T-cell (primary cell): Measurements from ENCODE around the gene PLOD2. TPM values are rescaled to one million over a fixed set of nuclear protein-coding genes. Genes with fewer than 3 reads are reported as not detected.

Experiments used
- ATAC-seq, 4 experiments: fragments of 200-7000 bp in 3 of 4; fragments of 150-1000 bp in 1 of 4; cut with Tn5 transposase; replicated peaks in 1 of 4; 1 replicate in 3 of 4; 2 replicates in 1 of 4; pipeline ENCODE4 v1.10.0; 2021; ENCODE audit warnings: moderate library complexity in 3 of 4, mild to moderate bottlenecking in 2 of 4, moderate number of reproducible peaks in 1 of 4
- CTCF ChIA-PET, 2 donors: fragments of 300-600 bp; sonication (Branson Sonifier 250); formaldehyde crosslinking; loops; one replicate each; lab custom pipeline; 2022; ENCODE audit warnings: antibody characterized with exemption in 2 of 2; lab: Charles Lee
- POLR2A ChIA-PET, 2 donors: fragments of 300-600 bp; sonication (Branson Sonifier 250); formaldehyde crosslinking; loops; one replicate each; lab custom pipeline; 2022; ENCODE audit warnings: antibody characterized with exemption in 2 of 2; lab: Charles Lee
- DNase-seq, 35 experiments: peaks; one replicate each; pipeline versions ENCODE4 v3.0.0 to v3.0.0-alpha.2; 2013 to 2023
- H3K27ac ChIP-seq: one replicate; pipeline ENCODE4 v1.5.1; 2013; ENCODE audit warnings: low read length
- H3K27me3 ChIP-seq, 2 experiments: replicated peaks in 1 of 2; 1 replicate in 1 of 2; 2 replicates in 1 of 2; pipeline versions ENCODE4 v1.6.1 to v1.7.0; 2013; ENCODE audit warnings: low read length in 1 of 2, mixed read lengths in 1 of 2; ENCODE audit not compliant: control insufficient read depth in 2 of 2, insufficient read depth in 2 of 2; ENCODE audit errors: extremely low read depth in 1 of 2
- H3K36me3 ChIP-seq, 2 donors: 1 replicate in 1 of 2; 2 replicates in 1 of 2; pipeline versions ENCODE4 v1.6.1 to v1.7.0; 2013; ENCODE audit warnings: low read length in 1 of 2; ENCODE audit not compliant: control insufficient read depth in 2 of 2, insufficient read depth in 1 of 2; ENCODE audit errors: extremely low read depth in 1 of 2
- H3K4me1 ChIP-seq, 2 experiments: 1 replicate in 1 of 2; 2 replicates in 1 of 2; pipeline versions ENCODE4 v1.6.1 to v1.7.0; 2013; ENCODE audit warnings: low read length in 2 of 2, mixed read lengths in 1 of 2; ENCODE audit not compliant: insufficient read depth in 2 of 2, control insufficient read depth in 1 of 2; ENCODE audit errors: extremely low read depth in 1 of 2
- H3K4me3 ChIP-seq, 2 donors: 1 replicate in 1 of 2; 2 replicates in 1 of 2; pipeline versions ENCODE4 v1.5.1 to v1.7.0; 2013; ENCODE audit warnings: mild to moderate bottlenecking in 2 of 2, low read length in 1 of 2, moderate library complexity in 1 of 2; ENCODE audit not compliant: control insufficient read depth in 1 of 2; ENCODE audit errors: extremely low read depth in 1 of 2
- H3K9me3 ChIP-seq: 2 replicates; pipeline ENCODE4 v1.7.0; 2013
- H3K27ac Mint-ChIP-seq, 2 donors: one replicate each; pipeline ENCODE4 v1.8.0; 2020 to 2021; ENCODE audit warnings: mild to moderate bottlenecking in 2 of 2, mixed read lengths in 2 of 2
- H3K27me3 Mint-ChIP-seq, 2 donors: one replicate each; pipeline ENCODE4 v1.8.0; 2021 to 2022; ENCODE audit warnings: mixed read lengths in 2 of 2
- H3K36me3 Mint-ChIP-seq: one replicate; pipeline ENCODE4 v1.8.0; 2021; ENCODE audit warnings: mixed read lengths
- H3K4me1 Mint-ChIP-seq, 3 donors: one replicate each; pipeline ENCODE4 v1.8.0; 2020 to 2022; ENCODE audit warnings: mixed read lengths in 3 of 3, mild to moderate bottlenecking in 1 of 3
- H3K4me3 Mint-ChIP-seq, 3 donors: one replicate each; pipeline ENCODE4 v1.8.0; 2020 to 2022; ENCODE audit warnings: mild to moderate bottlenecking in 3 of 3, mixed read lengths in 3 of 3, moderate library complexity in 3 of 3
- H3K9me3 Mint-ChIP-seq, 3 donors: one replicate each; pipeline ENCODE4 v1.8.0; 2020 to 2022; ENCODE audit warnings: mixed read lengths in 3 of 3
- WGBS: methylation state at CpG from one replicate; pipeline ENCODE4 v1.1.5; 2013; ENCODE audit warnings: missing lambda C conversion rate; ENCODE audit not compliant: insufficient coverage; 5-methylcytosine and 5-hydroxymethylcytosine counted together
- total RNA-seq, 35 experiments: library from RNA in 6 of 35; stranded (reverse) in 6 of 35; fragments of 120-200 nt in 1 of 35; gene quantifications; one replicate each; pipeline versions ENCODE4 v1.2.1 to v1.2.4 and lab custom pipeline; 2013 to 2026

Gene PLOD2
- total RNA-seq, 5 donors from 2014 or later (not counting 1 experiment from before 2014, with no cell fraction given) = 0.28 to 0.63 (median 0.46) TPM; not detected in 1

- no peak overlapping the region for H3K27ac ChIP-seq
- POLR2A ChIA-PET = interaction anchor here in 1 of 2 donors (0.7 kb wide), 1 partner anchor 16 kb away, joined by 3 read pairs; no protein-coding TSS in a partner anchor
- Mint-ChIP-seq H3K27ac (no peak overlapping the region), H3K36me3 (no peaks in the 10 kb centered on the region), H3K27me3 (no peaks in the 10 kb centered on the region), H3K4me1 (no peaks in the 10 kb centered on the region), H3K4me3 (no peak overlapping the region), H3K9me3 (no peaks in the 10 kb centered on the region)
- H3K4me1 ChIP-seq = no peaks in the 10 kb centered on the region
- WGBS = no CpG with 5 or more reads among the region's 3 CpGs
- H3K4me3 ChIP-seq = no peak overlapping the region
- H3K36me3 ChIP-seq = no peaks in the 10 kb centered on the region
- DNase-seq (no peak), ATAC-seq (no peak)
- H3K9me3 ChIP-seq = no peaks in the 10 kb centered on the region
- no peaks in the 10 kb centered on the region for H3K27me3 ChIP-seq
- CTCF ChIA-PET = interaction anchor here in 1 of 2 donors (0.6 kb wide), 1 partner anchor 1879 kb away, joined by 3 read pairs; no protein-coding TSS in a partner anchor
These were observed 56.9 kb downstream of the PLOD2 start for GRCh38 chr3:146104068-146104467.

- CTCF ChIA-PET = no interaction called here
These were observed 58.1 kb downstream of the PLOD2 start for GRCh38 chr3:146102885-146103284.

GRCh38 chr3:146101538-146101937 is 59.4 kb downstream of the PLOD2 start:
- Histone ChIP-seq H3K4me3 (no peak overlapping the region), H3K4me1 (no peaks in the 10 kb centered on the region), H3K27me3 (no peaks in the 10 kb centered on the region), H3K27ac (no peak overlapping the region), H3K36me3 (no peaks in the 10 kb centered on the region), H3K9me3 (no peaks in the 10 kb centered on the region)
- Mint-ChIP-seq H3K27me3 (no peaks in the 10 kb centered on the region), H3K4me1 (no peaks in the 10 kb centered on the region), H3K9me3 (no peaks in the 10 kb centered on the region), H3K27ac (no peak overlapping the region), H3K4me3 (no peak overlapping the region), H3K36me3 (no peaks in the 10 kb centered on the region)
- WGBS = no CpG with 5 or more reads among the region's 2 CpGs
- ATAC-seq (no peak), DNase-seq (no peak)
- POLR2A ChIA-PET = no interaction called here
- CTCF ChIA-PET = no interaction called here

More at GRCh38 chr3:146102885-146103284, 58.1 kb downstream of the PLOD2 start:
- Histone ChIP-seq H3K4me3 (no peak overlapping the region), H3K36me3 (no peaks in the 10 kb centered on the region), H3K9me3 (no peaks in the 10 kb centered on the region), H3K27ac (no peak overlapping the region), H3K4me1 (no peaks in the 10 kb centered on the region), H3K27me3 (no peaks in the 10 kb centered on the region)
- no peaks in the 10 kb centered on the region for H3K36me3 Mint-ChIP-seq
- H3K4me1 Mint-ChIP-seq = no peaks in the 10 kb centered on the region
- no peak overlapping the region for H3K4me3 Mint-ChIP-seq
- DNase-seq (no peak), ATAC-seq (no peak)
- POLR2A ChIA-PET = no interaction called here
- H3K27ac Mint-ChIP-seq = no peak overlapping the region
- H3K27me3 Mint-ChIP-seq = no peaks in the 10 kb centered on the region
- no CpG with 5 or more reads among the region's 3 CpGs for WGBS
- no peaks in the 10 kb centered on the region for H3K9me3 Mint-ChIP-seq

- POLR2A ChIA-PET = no interaction called here
- H3K27me3 Mint-ChIP-seq = no peaks in the 10 kb centered on the region
These were observed 60.0 kb downstream of the PLOD2 start for GRCh38 chr3:146100825-146101444.

GRCh38 chr3:146100180-146100579 is 60.8 kb downstream of the PLOD2 start:
- Histone ChIP-seq H3K4me1 (no peaks in the 10 kb centered on the region), H3K27me3 (no peaks in the 10 kb centered on the region), H3K36me3 (no peaks in the 10 kb centered on the region), H3K27ac (no peak overlapping the region), H3K9me3 (no peaks in the 10 kb centered on the region), H3K4me3 (no peak overlapping the region)
- ATAC-seq (no peak), DNase-seq (no peak)
- CTCF ChIA-PET = no interaction called here
- Mint-ChIP-seq H3K9me3 (no peaks in the 10 kb centered on the region), H3K4me1 (no peaks in the 10 kb centered on the region), H3K27me3 (no peaks in the 10 kb centered on the region), H3K36me3 (no peaks in the 10 kb centered on the region), H3K27ac (no peak overlapping the region), H3K4me3 (no peak overlapping the region)
- POLR2A ChIA-PET = no interaction called here
- WGBS = 100% methylated on average over 2 of the region's 2 CpGs

More at GRCh38 chr3:146100825-146101444, 60.0 kb downstream of the PLOD2 start:
- Histone ChIP-seq H3K27me3 (no peaks in the 10 kb centered on the region), H3K4me1 (no peaks in the 10 kb centered on the region), H3K9me3 (no peaks in the 10 kb centered on the region), H3K27ac (no peak overlapping the region), H3K4me3 (no peak overlapping the region), H3K36me3 (no peaks in the 10 kb centered on the region)
- CTCF ChIA-PET = no interaction called here
- ATAC-seq (no peak), DNase-seq (no peak)
- no peaks in the 10 kb centered on the region for H3K4me1 Mint-ChIP-seq
- H3K36me3 Mint-ChIP-seq = no peaks in the 10 kb centered on the region
- no peak overlapping the region for H3K4me3 Mint-ChIP-seq
- H3K27ac Mint-ChIP-seq = no peak overlapping the region
- no peaks in the 10 kb centered on the region for H3K9me3 Mint-ChIP-seq

- Mint-ChIP-seq H3K4me3 (no peak overlapping the region), H3K4me1 (no peaks in the 10 kb centered on the region), H3K27me3 (no peaks in the 10 kb centered on the region), H3K36me3 (no peaks in the 10 kb centered on the region), H3K9me3 (no peaks in the 10 kb centered on the region), H3K27ac (no peak overlapping the region)
- no peak overlapping the region for H3K27ac ChIP-seq
- no peaks in the 10 kb centered on the region for H3K36me3 ChIP-seq
- CTCF ChIA-PET = interaction anchor here in 1 of 2 donors (0.6 kb wide), 1 partner anchor 143 kb away, joined by 5 read pairs; no protein-coding TSS in a partner anchor
- H3K4me3 ChIP-seq = no peak overlapping the region
- WGBS = 100% methylated on average over 2 of the region's 9 CpGs
- POLR2A ChIA-PET = no interaction called here
- DNase-seq (no peak), ATAC-seq (no peak)
- H3K4me1 ChIP-seq = no peaks in the 10 kb centered on the region
- no peaks in the 10 kb centered on the region for H3K9me3 ChIP-seq
- H3K27me3 ChIP-seq = no peaks in the 10 kb centered on the region
These were observed 61.7 kb downstream of the PLOD2 start for GRCh38 chr3:146099316-146099715.
